MM.1S (cell line): ENCODE measurements around the gene ADCY2.

ENCODE experiments used
- DNase-seq: peaks from one replicate; pipeline ENCODE4 v3.0.0-alpha.2; 2015
- H2AFZ ChIP-seq: fragments of 300-600 bp; sonication (generic); 2 replicates; pipeline ENCODE4 v1.6.0; 2016; ENCODE audit warnings: antibody characterized with exemption, low read length
- H3F3A ChIP-seq: fragments of 300-600 bp; sonication (generic); 2 replicates; pipeline ENCODE4 v1.6.1; 2016; ENCODE audit warnings: mild to moderate bottlenecking, antibody characterized with exemption, low read length, moderate library complexity, mixed read lengths; ENCODE audit not compliant: insufficient read depth
- H3K27ac ChIP-seq: fragments of 300-600 bp; sonication (generic); 2 replicates; pipeline ENCODE4 v1.5.1; 2016; ENCODE audit warnings: mild to moderate bottlenecking, low read length
- H3K27me3 ChIP-seq: fragments of 300-600 bp; sonication (generic); replicated peaks from 2 replicates; pipeline ENCODE4 v1.6.0; 2016; ENCODE audit warnings: low read length; ENCODE audit not compliant: insufficient read depth
- H3K36me3 ChIP-seq: fragments of 300-600 bp; sonication (generic); replicated peaks from 2 replicates; pipeline ENCODE4 v1.6.1; 2016; ENCODE audit warnings: mild to moderate bottlenecking, low read length, mixed read lengths; ENCODE audit not compliant: insufficient read depth
- H3K4me1 ChIP-seq: fragments of 300-600 bp; sonication (generic); 2 replicates; pipeline ENCODE4 v1.6.1; 2016; ENCODE audit warnings: low read length, mixed read lengths
- H3K4me2 ChIP-seq: fragments of 300-600 bp; sonication (generic); 2 replicates; pipeline ENCODE4 v1.6.0; 2016; ENCODE audit warnings: low read depth, low read length
- H3K4me3 ChIP-seq: fragments of 300-600 bp; sonication (generic); 2 replicates; pipeline ENCODE4 v1.5.1; 2016; ENCODE audit warnings: low read length, mixed read lengths
- H3K79me2 ChIP-seq: fragments of 300-600 bp; sonication (generic); 2 replicates; pipeline ENCODE4 v1.6.1; 2016; ENCODE audit warnings: mixed run types, low read length, mixed read lengths
- H3K9ac ChIP-seq: fragments of 300-600 bp; sonication (generic); 2 replicates; pipeline ENCODE4 v1.6.1; 2016; ENCODE audit warnings: low read length, mixed read lengths
- H3K9me2 ChIP-seq: fragments of 300-600 bp; sonication (generic); replicated peaks from 2 replicates; pipeline ENCODE4 v1.6.1; 2016; ENCODE audit warnings: mild to moderate bottlenecking, low read length, mixed read lengths; ENCODE audit not compliant: insufficient read depth
- H3K9me3 ChIP-seq: fragments of 300-600 bp; sonication (generic); replicated peaks from 2 replicates; pipeline ENCODE4 v1.6.1; 2016; ENCODE audit warnings: mild to moderate bottlenecking, low read length, mixed read lengths; ENCODE audit not compliant: insufficient read depth
- H4K20me1 ChIP-seq: fragments of 300-600 bp; sonication (generic); 2 replicates; pipeline ENCODE4 v1.6.1; 2016; ENCODE audit warnings: mild to moderate bottlenecking, low read length, moderate library complexity, mixed read lengths; ENCODE audit not compliant: insufficient read depth
- CTCF ChIP-seq: fragments of 300-600 bp; sonication (generic); IDR thresholded peaks from 2 replicates; pipeline ENCODE4 v1.5.1; 2016; ENCODE audit warnings: antibody characterized with exemption, low read length, mixed read lengths
- EZH2 ChIP-seq: fragments of 300-600 bp; sonication (generic); optimal IDR thresholded peaks from 2 replicates; pipeline ENCODE3; 2017; ENCODE audit warnings: low read depth, mild to moderate bottlenecking, antibody characterized with exemption, low read length, mixed read lengths
- EZH2phosphoT487 ChIP-seq: fragments of 300-600 bp; sonication (generic); IDR thresholded peaks from 2 replicates; pipeline ENCODE4 v1.6.1; 2018; ENCODE audit warnings: antibody characterized with exemption, low read length

The ADCY2 gene

GRCh38 chr5:7642029-7642428, 246.1 kb downstream of the ADCY2 start:
- no peaks in the 10 kb centered on the region for H3K27me3 ChIP-seq
- H3K4me2 ChIP-seq, result no peak overlapping the region
- H3K9ac ChIP-seq, result no peak overlapping the region
- H3K9me2 ChIP-seq, result no peaks in the 10 kb centered on the region
- no peaks in the 10 kb centered on the region for H3K79me2 ChIP-seq
- no peaks in the 10 kb centered on the region for H4K20me1 ChIP-seq
- no peaks in the 10 kb centered on the region for H3K36me3 ChIP-seq
- no peaks in the 10 kb centered on the region for H3F3A ChIP-seq
- no peak overlapping the region for H3K27ac ChIP-seq
- H3K4me1 ChIP-seq, result no peaks in the 10 kb centered on the region
- DNase-seq, result no peak
- H3K9me3 ChIP-seq, result no peaks in the 10 kb centered on the region
- H2AFZ ChIP-seq, result no peak overlapping the region
- TF ChIP-seq EZH2phosphoT487 (no peak), CTCF (no peak), EZH2 (no peak)
- no peak overlapping the region for H3K4me3 ChIP-seq

GRCh38 chr5:7644723-7645122, 248.8 kb downstream of the ADCY2 start:
- no peaks in the 10 kb centered on the region for H3K9me3 ChIP-seq

GRCh38 chr5:7650755-7651154, 254.8 kb downstream of the ADCY2 start:
- Histone ChIP-seq H3K36me3 (no peaks in the 10 kb centered on the region), H3K4me3 (no peak overlapping the region), H3F3A (no peaks in the 10 kb centered on the region), H2AFZ (no peak overlapping the region), H3K9me2 (no peaks in the 10 kb centered on the region), H3K27ac (no peak overlapping the region), H3K27me3 (no peaks in the 10 kb centered on the region), H3K9ac (no peak overlapping the region), H4K20me1 (no peaks in the 10 kb centered on the region), H3K79me2 (no peaks in the 10 kb centered on the region), H3K9me3 (no peaks in the 10 kb centered on the region), H3K4me1 (no peaks in the 10 kb centered on the region), H3K4me2 (no peak overlapping the region)
- TF ChIP-seq EZH2phosphoT487, result no peak
- no peak for TF ChIP-seq EZH2
- TF ChIP-seq CTCF, result no peak
- DNase-seq, result no peak

More at GRCh38 chr5:7644723-7645122, 248.8 kb downstream of the ADCY2 start:
- H2AFZ ChIP-seq, result no peak overlapping the region
- H3K27ac ChIP-seq, result no peak overlapping the region
- no peak overlapping the region for H3K4me2 ChIP-seq
- no peaks in the 10 kb centered on the region for H4K20me1 ChIP-seq
- H3K79me2 ChIP-seq, result no peaks in the 10 kb centered on the region
- no peaks in the 10 kb centered on the region for H3K9me2 ChIP-seq
- no peaks in the 10 kb centered on the region for H3F3A ChIP-seq
- no peak overlapping the region for H3K9ac ChIP-seq
- no peaks in the 10 kb centered on the region for H3K4me1 ChIP-seq
- no peaks in the 10 kb centered on the region for H3K27me3 ChIP-seq
- no peak overlapping the region for H3K4me3 ChIP-seq
- TF ChIP-seq CTCF, result no peak
- TF ChIP-seq EZH2, result no peak
- no peak for TF ChIP-seq EZH2phosphoT487
- H3K36me3 ChIP-seq, result no peaks in the 10 kb centered on the region
- no peak for DNase-seq
